Mucosa of stomach (tissue), 1 donor: ENCODE measurements around the gene PSME3.

Experiments
- H3K27me3 ChIP-seq: one replicate; pipeline ENCODE4 v1.7.0; 2013; ENCODE audit warnings: mild to moderate bottlenecking, low read length; ENCODE audit not compliant: control insufficient read depth, insufficient read depth
- H3K36me3 ChIP-seq: one replicate; pipeline ENCODE4 v1.7.0; 2013; ENCODE audit warnings: low read length; ENCODE audit not compliant: control insufficient read depth, insufficient read depth
- H3K4me1 ChIP-seq: one replicate; pipeline ENCODE4 v1.7.0; 2013; ENCODE audit warnings: mild to moderate bottlenecking, low read length; ENCODE audit not compliant: control insufficient read depth, insufficient read depth
- H3K4me3 ChIP-seq: one replicate; pipeline ENCODE4 v1.7.0; 2013; ENCODE audit warnings: low read length
- H3K9ac ChIP-seq: one replicate; pipeline ENCODE4 v1.7.0; 2013; ENCODE audit warnings: mild to moderate bottlenecking, low read length, moderate library complexity
- H3K9me3 ChIP-seq: one replicate; pipeline ENCODE4 v1.7.0; 2013; ENCODE audit warnings: mild to moderate bottlenecking, low read length, moderate library complexity; ENCODE audit not compliant: control insufficient read depth
- donor health status: Pancreatic carcinoma.

The PSME3 gene

DNA sequence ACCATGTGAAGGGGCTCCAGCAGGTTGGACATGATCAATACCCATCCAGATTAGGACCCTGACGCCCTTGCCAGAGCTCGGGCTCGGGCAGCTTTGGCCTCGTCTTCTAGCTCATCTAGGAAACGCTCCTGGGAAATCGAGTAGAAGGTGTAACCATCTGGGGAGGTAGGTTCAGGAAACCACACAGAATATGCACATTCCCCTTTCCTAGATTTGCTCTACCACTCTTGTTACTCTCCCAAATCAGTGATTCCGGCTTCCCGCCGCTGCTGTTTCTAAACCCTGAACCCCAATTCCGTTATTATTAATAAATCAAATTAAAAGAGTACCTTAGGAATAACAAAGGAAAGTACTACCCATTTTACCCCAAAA is 35.2 kb upstream of the PSME3 start:
- Histone ChIP-seq H3K27me3 (no peaks in the 10 kb centered on the region), H3K36me3 (no peaks in the 10 kb centered on the region), H3K4me1 (peaks cover 21% of the 10 kb centered on the region), H3K9ac (peak overlapping the region; percentile 92), H3K9me3 (no peaks in the 10 kb centered on the region), H3K4me3 (peak overlapping the region; percentile 92)

DNA sequence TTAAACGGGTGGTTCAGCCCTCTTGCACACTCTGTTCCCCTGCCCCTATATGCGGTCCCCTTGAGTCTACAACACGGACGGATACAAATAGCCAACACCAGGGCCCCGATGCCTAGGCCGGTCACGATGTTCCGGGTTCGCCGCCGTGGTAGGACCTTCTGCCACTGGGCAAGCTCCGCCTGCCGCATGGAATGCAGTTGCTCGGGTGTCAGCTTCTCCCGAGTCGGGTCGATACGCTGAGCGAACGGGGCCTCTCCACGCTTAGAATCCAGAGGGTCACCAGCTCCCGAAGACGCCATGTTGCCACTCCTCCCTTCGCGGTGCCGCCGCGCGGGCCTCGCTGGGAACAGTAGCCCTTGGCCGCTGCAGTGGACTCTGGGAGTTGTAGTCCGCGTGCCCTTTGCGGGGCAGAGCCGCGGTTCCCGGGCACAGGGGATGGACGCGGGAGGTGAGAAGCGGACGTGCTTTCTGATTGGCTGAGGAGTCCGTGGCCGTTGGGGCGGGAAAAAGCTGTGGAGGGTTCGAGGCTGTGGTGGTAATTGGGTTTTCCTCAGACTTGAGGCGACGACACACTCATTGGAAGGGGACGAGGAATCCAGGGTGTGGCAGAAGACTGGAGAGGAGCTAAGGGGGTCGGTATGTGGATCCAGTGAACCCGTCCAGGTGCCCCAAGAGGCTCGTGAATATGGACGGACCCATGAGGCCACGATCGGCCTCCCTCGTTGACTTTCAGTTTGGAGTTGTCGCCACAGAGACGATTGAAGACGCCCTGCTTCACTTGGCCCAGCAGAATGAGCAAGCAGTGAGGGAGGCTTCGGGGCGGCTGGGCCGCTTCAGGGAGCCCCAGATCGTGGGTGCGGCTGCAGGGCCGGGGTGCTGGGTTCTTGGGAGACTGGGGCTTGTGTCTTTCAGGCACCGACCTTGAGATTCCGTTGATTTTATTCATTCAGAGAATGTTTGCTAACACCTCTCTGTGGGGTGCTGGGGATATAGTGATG is 34.5 kb upstream of the PSME3 start, which contains the start of the genes CNTD1 and COA3:
Gene CNTD1, plus strand, starts transcription at position 479 of the 998 bp plus-strand sequence. Its CDS starts 207 bp downstream, at position 686.
Gene COA3, minus strand, starts transcription at position 322 of the 998 bp plus-strand sequence. Its CDS starts 23 bp downstream, at position 299.
- Histone ChIP-seq H3K4me3 (peak within 1 kb of the TSS; percentile 92), H3K36me3 (no peaks in the 10 kb centered on the region), H3K9me3 (no peaks in the 10 kb centered on the region), H3K27me3 (no peaks in the 10 kb centered on the region), H3K9ac (peak within 1 kb of the TSS; percentile 92), H3K4me1 (peaks cover 28% of the 10 kb centered on the region)

DNA sequence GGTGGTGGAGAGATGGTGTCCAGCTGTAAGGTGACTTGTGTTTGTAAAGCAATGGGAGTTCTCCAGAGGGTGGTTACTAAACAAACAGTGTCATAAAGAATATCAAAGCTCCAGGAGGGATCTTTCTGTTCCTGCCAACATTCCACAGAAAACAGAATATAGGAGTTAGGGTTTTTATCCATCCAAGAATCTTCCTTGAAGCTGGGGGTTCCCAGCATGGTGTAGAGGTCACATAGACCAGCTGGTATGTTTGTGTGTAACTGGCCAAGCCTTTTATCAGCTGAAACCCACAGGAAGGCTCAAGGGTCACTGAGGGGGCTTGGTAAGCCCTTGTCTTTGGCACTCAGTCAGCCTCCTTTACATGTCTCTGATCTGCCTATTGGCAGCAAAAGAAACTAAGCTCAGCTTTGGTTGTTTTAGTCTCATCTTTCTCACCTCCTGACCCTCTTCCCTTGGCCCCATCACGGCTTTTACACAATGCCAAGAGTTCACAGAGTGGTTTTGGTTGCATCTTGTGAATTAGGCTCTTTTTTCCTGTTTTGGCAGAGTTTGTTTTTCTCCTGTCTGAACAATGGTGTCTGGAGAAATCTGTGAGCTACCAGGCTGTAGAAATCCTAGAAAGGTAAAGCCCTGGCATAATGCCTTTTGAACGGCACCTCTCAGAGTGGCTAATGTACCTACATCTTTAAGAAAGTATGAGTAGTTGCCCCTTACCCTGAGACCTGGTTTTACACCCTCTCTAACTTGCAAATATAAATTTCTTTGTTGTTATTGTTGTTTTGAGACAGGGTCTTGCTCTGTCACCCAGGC is 29.9 kb upstream of the PSME3 start:
- H3K4me3 ChIP-seq, result no peak overlapping the region
- H3K4me1 ChIP-seq, result peaks cover 35% of the 10 kb centered on the region
- H3K9me3 ChIP-seq, result no peaks in the 10 kb centered on the region
- no peaks in the 10 kb centered on the region for H3K27me3 ChIP-seq
- H3K36me3 ChIP-seq, result no peaks in the 10 kb centered on the region
- no peak overlapping the region for H3K9ac ChIP-seq

DNA sequence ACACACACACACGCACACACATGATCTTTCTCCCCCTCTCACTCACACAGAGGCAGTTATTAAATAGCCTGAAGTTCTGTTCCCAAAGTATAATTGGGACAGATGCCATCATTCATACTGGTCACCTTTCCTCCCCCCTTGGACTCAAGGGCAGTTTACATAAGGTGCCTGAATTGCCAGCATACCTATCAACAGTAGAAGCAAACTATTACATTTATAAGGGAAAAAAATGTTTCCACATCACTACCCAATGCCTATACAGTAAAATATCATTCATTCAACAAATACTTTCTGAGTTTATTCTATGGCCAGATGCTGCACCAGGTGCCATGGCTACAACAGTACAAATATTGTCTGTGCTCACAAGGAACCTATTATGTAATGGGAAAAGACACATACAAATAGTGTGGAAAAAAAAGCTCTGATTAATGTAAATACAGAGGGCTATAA is 28.3 kb upstream of the PSME3 start:
- Histone ChIP-seq H3K4me1 (peaks cover 29% of the 10 kb centered on the region), H3K9ac (no peak overlapping the region), H3K27me3 (no peaks in the 10 kb centered on the region), H3K4me3 (no peak overlapping the region), H3K36me3 (no peaks in the 10 kb centered on the region), H3K9me3 (no peaks in the 10 kb centered on the region)

DNA sequence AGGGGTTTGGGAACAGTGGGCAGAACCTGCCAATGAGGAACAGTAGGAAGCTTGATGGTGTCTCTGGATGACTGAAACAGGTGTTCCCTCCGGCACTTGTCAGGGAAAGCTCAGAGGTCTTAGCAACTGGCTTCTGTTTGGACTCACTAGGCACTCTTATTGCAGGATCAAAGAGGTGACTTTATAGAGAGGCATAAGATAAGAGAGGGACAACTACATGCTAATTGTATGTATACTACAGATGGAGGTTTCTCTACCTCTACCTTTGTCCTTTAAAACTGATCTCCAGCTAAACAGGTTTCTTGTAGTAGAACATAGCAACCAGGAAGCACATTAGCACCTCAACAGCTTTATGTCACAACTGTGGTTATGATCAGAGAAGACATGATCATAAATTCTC is 26.9 kb upstream of the PSME3 start:
- H3K9me3 ChIP-seq, result no peaks in the 10 kb centered on the region
- H3K27me3 ChIP-seq, result no peaks in the 10 kb centered on the region
- no peak overlapping the region for H3K9ac ChIP-seq
- H3K4me1 ChIP-seq, result peaks cover 29% of the 10 kb centered on the region
- H3K4me3 ChIP-seq, result no peak overlapping the region
- H3K36me3 ChIP-seq, result no peaks in the 10 kb centered on the region

DNA sequence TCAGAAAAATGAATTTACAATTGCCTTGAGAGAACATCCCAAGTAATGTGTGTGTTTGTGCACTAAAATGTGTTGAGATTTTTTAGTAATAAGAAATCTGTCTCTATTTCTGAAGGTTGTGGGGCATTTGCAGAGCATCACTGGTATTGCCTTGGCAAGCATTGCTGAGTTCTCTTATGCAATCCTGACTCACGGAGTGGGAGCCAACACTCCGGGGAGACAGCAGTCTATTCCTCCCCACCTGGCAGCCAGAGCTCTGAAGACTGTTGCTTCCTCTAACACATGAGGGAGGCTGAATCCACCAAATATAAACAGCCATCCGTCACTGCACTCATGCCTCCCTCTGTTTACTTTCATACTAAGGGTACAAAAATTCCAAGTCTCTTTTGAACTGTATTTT is 23.9 kb upstream of the PSME3 start:
- H3K4me3 ChIP-seq, result no peak overlapping the region
- no peaks in the 10 kb centered on the region for H3K36me3 ChIP-seq
- peaks cover 16% of the 10 kb centered on the region for H3K4me1 ChIP-seq
- H3K9me3 ChIP-seq, result no peaks in the 10 kb centered on the region
- no peaks in the 10 kb centered on the region for H3K27me3 ChIP-seq
- no peak overlapping the region for H3K9ac ChIP-seq

DNA sequence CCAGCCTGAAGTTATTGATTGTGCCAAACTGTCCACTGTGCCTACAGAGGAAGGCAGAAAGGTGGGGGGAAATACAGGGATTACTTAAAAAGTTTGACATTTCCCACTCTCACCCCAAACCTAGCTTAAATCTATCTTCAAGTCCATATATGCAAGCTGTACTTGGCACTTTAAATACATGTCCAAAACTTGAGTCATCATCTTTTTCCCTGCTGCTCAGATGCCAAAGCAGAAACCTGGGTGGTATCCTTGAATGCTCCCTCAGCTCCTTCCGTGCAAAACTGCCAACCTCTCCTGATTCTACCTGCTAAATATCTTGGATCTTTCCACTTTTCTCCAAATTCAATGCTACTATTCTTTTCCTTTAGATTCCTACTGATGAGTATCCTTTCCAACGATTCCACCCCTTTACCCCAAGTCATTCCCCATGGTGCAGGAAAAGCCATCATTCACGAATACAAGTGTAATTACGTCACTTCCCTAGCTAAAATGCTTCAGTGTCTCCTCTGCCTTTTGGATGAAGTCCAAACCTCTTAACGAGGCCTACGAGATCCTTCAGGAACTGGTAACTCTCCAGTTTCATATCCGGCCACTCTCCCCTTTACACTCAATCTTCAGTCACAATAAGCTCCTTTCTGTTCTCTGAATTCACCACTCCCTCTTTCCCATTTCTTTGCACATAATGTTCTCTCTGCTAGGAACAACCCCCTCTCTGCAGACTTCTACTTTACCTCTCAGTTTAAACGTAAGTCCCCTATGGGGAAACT is 18.4 kb upstream of the PSME3 start:
- no peak overlapping the region for H3K4me3 ChIP-seq
- H3K9me3 ChIP-seq, result no peaks in the 10 kb centered on the region
- no peaks in the 10 kb centered on the region for H3K4me1 ChIP-seq
- peaks cover 14% of the 10 kb centered on the region for H3K36me3 ChIP-seq
- H3K27me3 ChIP-seq, result no peaks in the 10 kb centered on the region
- H3K9ac ChIP-seq, result no peak overlapping the region

DNA sequence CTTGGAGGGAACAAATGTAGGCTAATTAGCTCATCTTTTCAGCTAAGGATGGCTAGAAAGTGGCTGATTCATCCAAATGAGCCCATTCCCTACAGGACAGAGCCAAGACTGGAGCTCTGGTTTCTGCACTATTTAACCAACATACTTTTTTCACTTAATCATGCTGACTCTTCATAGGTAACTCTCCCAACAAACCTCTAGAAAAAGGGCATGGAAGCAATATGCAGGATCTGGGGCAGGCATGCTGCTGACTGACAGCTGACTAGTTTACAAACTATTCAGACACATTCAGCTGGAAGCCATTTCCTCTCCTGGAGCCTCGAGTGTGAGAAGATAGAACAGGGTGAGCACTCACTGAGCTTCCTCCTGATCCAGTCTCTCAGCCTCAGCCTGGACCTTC is 15.3 kb upstream of the PSME3 start:
- Histone ChIP-seq H3K9ac (no peak overlapping the region), H3K9me3 (no peaks in the 10 kb centered on the region), H3K4me3 (no peak overlapping the region), H3K27me3 (no peaks in the 10 kb centered on the region), H3K4me1 (peaks cover 3% of the 10 kb centered on the region), H3K36me3 (peaks cover 19% of the 10 kb centered on the region)

DNA sequence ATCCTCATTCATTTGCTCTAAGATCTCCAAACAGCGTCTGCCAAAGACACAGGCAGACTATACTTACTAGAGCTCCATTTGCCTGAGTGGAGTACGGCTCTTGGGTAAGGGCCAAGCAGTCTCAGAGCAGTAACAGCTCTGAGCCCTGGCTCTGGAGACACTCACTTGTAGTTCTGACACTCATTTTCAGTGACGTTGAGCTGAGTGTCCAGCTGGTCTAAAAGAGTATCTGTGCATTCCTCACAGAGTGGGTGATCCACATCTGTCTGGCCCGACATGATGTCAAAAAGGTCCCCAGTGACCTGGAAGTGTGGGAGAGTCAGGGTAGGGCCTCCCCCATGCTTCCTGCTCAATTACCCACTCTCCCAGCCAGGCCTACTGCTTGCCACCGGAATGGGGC is 14.8 kb upstream of the PSME3 start:
- Histone ChIP-seq H3K9ac (no peak overlapping the region), H3K4me3 (no peak overlapping the region), H3K36me3 (peaks cover 19% of the 10 kb centered on the region), H3K4me1 (peaks cover 8% of the 10 kb centered on the region), H3K27me3 (no peaks in the 10 kb centered on the region), H3K9me3 (no peaks in the 10 kb centered on the region)

DNA sequence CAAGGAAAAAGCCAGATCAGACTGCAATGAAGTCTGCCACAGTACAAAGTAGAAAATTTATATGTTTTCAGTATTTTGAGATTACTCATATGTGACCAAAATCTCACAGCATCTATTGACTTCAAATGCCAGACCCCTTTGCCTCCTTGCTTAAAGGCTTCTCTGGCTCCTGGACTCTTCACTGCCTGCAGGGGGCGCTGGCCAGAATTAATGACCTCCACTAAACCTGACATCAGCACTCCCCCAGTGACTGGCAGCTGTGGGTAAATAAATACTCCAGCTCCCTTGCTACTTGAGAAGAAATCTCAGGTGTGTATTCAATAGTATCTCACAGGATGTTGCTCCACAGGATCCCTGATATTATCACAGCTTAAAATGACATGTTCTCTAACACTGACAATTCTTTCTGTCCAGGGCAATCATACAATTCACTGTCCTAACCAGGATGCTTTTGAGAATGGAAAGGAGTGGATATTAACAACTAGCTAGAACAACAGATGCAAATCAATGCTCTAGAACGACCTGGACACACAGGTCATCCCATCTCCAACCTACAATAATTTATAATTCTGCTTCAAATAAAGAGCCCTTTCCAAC is 13.2 kb upstream of the PSME3 start:
- H3K36me3 ChIP-seq, result peaks cover 19% of the 10 kb centered on the region

DNA sequence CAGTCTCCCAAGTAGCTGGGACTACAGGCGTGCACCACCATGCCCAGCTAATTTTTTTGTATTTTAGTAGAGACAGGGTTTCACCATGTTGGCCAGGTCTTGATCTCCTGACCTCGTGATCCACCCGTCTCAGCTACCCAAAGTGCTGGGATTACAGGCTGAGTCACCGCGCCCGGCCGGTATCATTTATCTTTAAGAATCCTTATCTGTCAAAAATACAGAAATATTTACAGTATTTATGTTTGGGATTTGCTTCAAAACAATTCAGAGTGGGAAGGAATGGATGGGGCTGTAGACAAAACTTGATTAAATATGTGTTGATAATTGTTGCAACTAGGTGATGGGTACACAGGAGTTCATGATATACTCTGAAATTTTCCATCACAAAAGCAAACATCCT is 12.0 kb upstream of the PSME3 start:
- H3K9me3 ChIP-seq, result no peaks in the 10 kb centered on the region
- peaks cover 15% of the 10 kb centered on the region for H3K36me3 ChIP-seq
- no peaks in the 10 kb centered on the region for H3K27me3 ChIP-seq
- peaks cover 10% of the 10 kb centered on the region for H3K4me1 ChIP-seq
- no peak overlapping the region for H3K9ac ChIP-seq
- H3K4me3 ChIP-seq, result no peak overlapping the region

More for the DNA sequence above, 13.2 kb upstream of the PSME3 start:
- H3K9me3 ChIP-seq, result no peaks in the 10 kb centered on the region
- H3K9ac ChIP-seq, result no peak overlapping the region
- no peaks in the 10 kb centered on the region for H3K27me3 ChIP-seq
- peaks cover 10% of the 10 kb centered on the region for H3K4me1 ChIP-seq
- no peak overlapping the region for H3K4me3 ChIP-seq
